T-helper 2 cell treated with Interferon-gamma antibody and Interleukin-4, amounts not matched to agents 5 μg/mL and 100 μg/mL, for 36 hours (primary cell): Measurements from ENCODE around the gene IFITM1.
"Not testable (repeated sequence)": the region's sequence is repeated elsewhere in the genome, so short reads cannot be mapped to it uniquely, and the experiment has no call there.

Experiments
- DNase-seq: peaks from one replicate; pipeline ENCODE4 v3.0.0; 2021; ENCODE audit warnings: low spot score
- H3K27ac Mint-ChIP-seq: one replicate; pipeline ENCODE4 v1.8.0; 2021; ENCODE audit warnings: mild to moderate bottlenecking, mixed read lengths
- H3K27me3 Mint-ChIP-seq: one replicate; pipeline ENCODE4 v1.8.0; 2021; ENCODE audit warnings: low read depth, mixed read lengths
- H3K36me3 Mint-ChIP-seq: one replicate; pipeline ENCODE4 v1.8.0; 2021; ENCODE audit warnings: low read depth, mixed read lengths
- H3K4me1 Mint-ChIP-seq: one replicate; pipeline ENCODE4 v1.8.0; 2021; ENCODE audit warnings: low read depth, mixed read lengths
- H3K4me3 Mint-ChIP-seq: one replicate; pipeline ENCODE4 v1.8.0; 2022; ENCODE audit warnings: mild to moderate bottlenecking, moderate library complexity, mixed read lengths
- H3K9me3 Mint-ChIP-seq: one replicate; pipeline ENCODE4 v1.8.0; 2021; ENCODE audit warnings: mixed read lengths

IFITM1 gene

DNA sequence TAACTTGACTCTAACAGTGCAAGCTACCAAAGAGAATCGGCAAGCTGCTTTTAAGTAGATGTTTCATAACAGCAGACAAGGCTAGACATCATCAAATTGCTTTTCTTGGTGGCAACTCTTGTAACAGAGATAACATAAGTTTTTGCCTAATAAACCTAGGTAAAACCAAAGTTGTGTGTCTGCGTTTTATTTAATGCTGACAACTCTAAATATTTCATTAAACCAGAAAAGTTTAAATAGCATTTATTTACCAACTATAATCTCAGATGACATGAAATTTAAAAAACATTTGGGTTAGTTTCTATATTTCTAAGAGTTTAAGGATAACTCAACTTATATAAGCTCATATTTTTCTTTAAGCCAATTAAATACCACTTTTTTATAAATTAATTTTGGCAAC lies 26.1 kb downstream of the IFITM1 start:
- H3K27me3 Mint-ChIP-seq: peaks cover 11% of the 10 kb centered on the region
- no peaks in the 10 kb centered on the region for H3K9me3 Mint-ChIP-seq
- H3K36me3 Mint-ChIP-seq: no peaks in the 10 kb centered on the region
- no peak for DNase-seq
- H3K4me3 Mint-ChIP-seq: no peak overlapping the region
- H3K27ac Mint-ChIP-seq: no peak overlapping the region
- H3K4me1 Mint-ChIP-seq: peaks cover 29% of the 10 kb centered on the region

- H3K4me3 Mint-ChIP-seq: no peak overlapping the region
- H3K27me3 Mint-ChIP-seq: peaks cover 11% of the 10 kb centered on the region
These were observed 27.0 kb downstream of the IFITM1 start for GRCh38 chr11:340539-341512.

GRCh38 chr11:342328-342727 lies 28.5 kb downstream of the IFITM1 start:
- Mint-ChIP-seq H3K4me1 (peaks cover 19% of the 10 kb centered on the region), H3K27me3 (peaks cover 15% of the 10 kb centered on the region), H3K9me3 (no peaks in the 10 kb centered on the region), H3K36me3 (no peaks in the 10 kb centered on the region), H3K4me3 (peak overlapping the region; percentile 0), H3K27ac (peak overlapping the region; percentile 33)
- DNase-seq: no peak

More at GRCh38 chr11:340539-341512, 27.0 kb downstream of the IFITM1 start:
- Mint-ChIP-seq H3K27ac (no peak overlapping the region), H3K4me1 (peaks cover 26% of the 10 kb centered on the region), H3K36me3 (no peaks in the 10 kb centered on the region), H3K9me3 (no peaks in the 10 kb centered on the region)
- DNase-seq: no peak

- Mint-ChIP-seq H3K27me3 (peaks cover 15% of the 10 kb centered on the region), H3K27ac (no peak overlapping the region), H3K4me3 (no peak overlapping the region), H3K4me1 (peaks cover 19% of the 10 kb centered on the region), H3K9me3 (no peaks in the 10 kb centered on the region), H3K36me3 (no peaks in the 10 kb centered on the region)
- DNase-seq: no peak
These were observed 31.2 kb downstream of the IFITM1 start for GRCh38 chr11:344836-345578.

DNA sequence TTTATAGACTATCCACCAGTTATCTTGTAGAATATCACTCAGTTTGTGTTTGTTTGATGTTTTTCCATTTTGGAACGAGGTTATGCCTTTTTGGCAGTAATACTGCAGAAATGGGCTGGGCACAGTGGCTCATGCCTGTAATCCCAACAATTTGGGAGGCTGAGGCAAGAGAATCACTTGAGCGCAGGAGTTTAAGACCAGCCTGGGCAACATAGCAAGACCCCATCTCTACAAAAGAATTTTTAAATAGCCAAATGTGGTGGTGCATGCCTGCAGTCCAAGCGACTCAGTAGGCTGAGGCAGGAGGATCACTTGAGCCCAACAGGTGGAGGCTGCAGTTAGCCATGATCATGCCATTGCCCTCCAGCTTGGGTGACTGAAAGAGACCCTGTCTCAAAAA lies 32.7 kb downstream of the IFITM1 start:
- H3K4me3 Mint-ChIP-seq: no peak overlapping the region

DNA sequence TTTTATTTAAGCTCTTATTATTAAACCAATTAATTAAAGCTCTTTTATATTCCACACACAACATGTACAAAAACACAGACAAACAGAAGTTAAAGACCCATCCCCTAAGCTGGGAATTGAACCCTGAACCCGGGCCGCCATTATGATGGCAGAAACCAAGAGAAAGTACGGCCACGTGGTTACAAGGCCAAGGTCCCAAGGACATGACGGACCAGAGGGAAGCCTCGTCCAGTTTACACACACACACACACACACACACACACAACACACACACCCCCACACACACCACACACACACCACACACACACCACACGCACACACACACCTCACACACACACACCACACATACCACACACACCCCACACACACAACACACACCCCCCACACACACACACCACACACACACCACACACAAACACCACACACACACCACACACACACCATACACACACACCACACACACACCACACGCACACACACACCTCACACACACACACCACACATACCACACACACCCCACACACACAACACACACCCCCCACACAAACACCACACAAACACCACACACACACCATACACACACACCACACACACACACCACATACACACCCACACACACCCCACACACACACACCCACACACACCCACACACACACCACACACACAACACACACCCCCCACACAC lies 35.6 kb downstream of the IFITM1 start:
- not testable (repeated sequence) for H3K4me3 Mint-ChIP-seq, H3K27ac Mint-ChIP-seq, H3K36me3 Mint-ChIP-seq, H3K9me3 Mint-ChIP-seq, DNase-seq, H3K27me3 Mint-ChIP-seq
- H3K4me1 Mint-ChIP-seq: peaks cover 23% of the 10 kb centered on the region

More for the DNA sequence above, 32.7 kb downstream of the IFITM1 start:
- Mint-ChIP-seq H3K9me3 (no peaks in the 10 kb centered on the region), H3K27me3 (peaks cover 6% of the 10 kb centered on the region), H3K4me1 (peaks cover 20% of the 10 kb centered on the region), H3K36me3 (no peaks in the 10 kb centered on the region), H3K27ac (no peak overlapping the region)
- no peak for DNase-seq

DNA sequence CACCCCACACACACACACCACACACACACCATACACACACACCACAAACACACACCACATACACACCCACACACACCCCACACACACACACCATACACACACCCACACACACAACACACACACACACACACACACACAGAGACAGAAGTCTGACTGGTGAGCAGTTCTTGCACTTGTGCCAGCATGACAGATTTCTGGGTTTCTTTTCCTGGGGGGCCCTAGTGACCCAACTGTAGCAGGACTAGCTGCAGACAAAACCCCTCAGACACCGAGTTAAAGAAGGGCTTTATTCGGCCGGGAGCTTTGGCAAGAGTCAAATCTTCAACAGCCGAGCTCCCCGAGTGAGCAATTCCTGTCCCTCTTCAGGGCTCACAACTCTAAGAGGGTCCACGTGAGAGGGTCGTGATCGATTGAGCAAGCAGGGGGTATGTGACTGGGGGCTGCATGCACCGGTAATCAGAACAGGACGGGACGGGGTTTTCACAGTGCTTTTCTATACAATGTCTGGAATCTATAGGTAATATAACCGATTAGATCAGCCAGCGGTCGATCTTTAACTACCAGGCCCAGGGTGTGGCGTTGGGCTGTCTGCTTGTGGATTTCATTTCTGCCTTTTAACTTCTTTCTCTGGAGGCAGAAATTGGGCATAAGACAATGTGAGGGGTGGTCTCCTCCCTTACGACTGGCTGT lies 36.3 kb downstream of the IFITM1 start:
- not testable (repeated sequence) for H3K27me3 Mint-ChIP-seq, H3K27ac Mint-ChIP-seq, H3K4me3 Mint-ChIP-seq, H3K9me3 Mint-ChIP-seq, DNase-seq, H3K36me3 Mint-ChIP-seq
- peaks cover 26% of the 10 kb centered on the region for H3K4me1 Mint-ChIP-seq

DNA sequence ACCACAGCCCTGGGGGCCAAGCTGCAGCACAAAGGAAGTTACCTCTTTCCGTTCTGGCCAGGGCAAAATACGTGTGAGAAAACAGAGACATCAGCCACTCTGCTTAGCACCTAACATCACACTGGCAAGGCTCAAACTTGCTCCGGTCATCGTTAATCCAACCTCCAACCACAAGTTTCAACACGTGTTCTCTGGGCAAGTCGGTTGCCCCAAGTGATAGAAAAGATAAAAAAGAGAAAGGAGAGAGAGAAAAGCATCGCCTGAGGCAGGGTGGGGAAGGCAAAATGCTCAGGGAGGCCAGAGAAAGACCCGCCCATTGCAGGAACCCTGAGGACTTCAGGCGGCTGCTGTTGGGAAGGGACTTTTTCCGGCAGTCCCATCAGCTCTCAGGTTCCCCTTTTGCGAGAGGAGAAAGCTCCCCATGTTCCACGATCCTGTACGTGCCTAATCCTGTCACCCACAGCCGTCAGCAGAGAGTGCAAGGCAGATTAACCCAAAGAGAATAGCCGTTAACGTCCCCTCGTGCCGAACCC lies 36.9 kb downstream of the IFITM1 start:
- peaks cover 26% of the 10 kb centered on the region for H3K4me1 Mint-ChIP-seq
- H3K27ac Mint-ChIP-seq: peak overlapping the region; percentile 46
- no peak for DNase-seq
- peaks cover 4% of the 10 kb centered on the region for H3K27me3 Mint-ChIP-seq
- no peak overlapping the region for H3K4me3 Mint-ChIP-seq
- H3K9me3 Mint-ChIP-seq: no peaks in the 10 kb centered on the region
- H3K36me3 Mint-ChIP-seq: no peaks in the 10 kb centered on the region

GRCh38 chr11:351411-351810 lies 37.6 kb downstream of the IFITM1 start:
- Mint-ChIP-seq H3K4me3 (no peak overlapping the region), H3K27ac (no peak overlapping the region), H3K9me3 (no peaks in the 10 kb centered on the region), H3K4me1 (peaks cover 26% of the 10 kb centered on the region), H3K27me3 (peaks cover 1% of the 10 kb centered on the region), H3K36me3 (no peaks in the 10 kb centered on the region)
- DNase-seq: no peak

DNA sequence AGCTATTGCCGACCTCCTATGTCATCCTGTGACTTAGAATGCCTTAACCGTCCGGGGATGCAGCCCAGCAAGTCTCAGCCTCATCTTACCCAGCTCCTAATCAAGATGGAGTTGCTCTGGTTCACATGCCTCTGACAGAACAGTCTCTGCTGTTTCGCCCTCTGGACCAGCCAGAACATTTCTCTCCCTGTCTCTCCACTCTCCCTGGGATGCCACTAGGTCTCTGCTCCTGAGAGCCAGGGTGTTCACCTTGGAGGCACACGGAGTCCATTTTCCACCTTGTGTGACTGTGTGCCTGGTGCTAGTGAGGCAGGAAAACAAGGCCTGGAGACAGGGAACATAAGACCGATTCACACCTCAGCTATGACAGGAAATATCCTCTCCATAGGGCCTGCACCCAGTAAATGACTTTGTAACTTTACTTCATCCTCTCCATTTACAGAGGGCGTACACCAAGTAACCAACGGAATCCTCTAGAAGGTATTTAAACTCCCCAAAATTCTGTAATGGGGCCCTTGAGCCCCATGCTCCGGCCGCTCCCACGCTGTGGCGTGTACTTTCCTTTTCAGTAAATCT lies 38.7 kb downstream of the IFITM1 start:
- Mint-ChIP-seq H3K4me1 (peaks cover 26% of the 10 kb centered on the region), H3K36me3 (no peaks in the 10 kb centered on the region), H3K4me3 (no peak overlapping the region), H3K27me3 (no peaks in the 10 kb centered on the region), H3K9me3 (no peaks in the 10 kb centered on the region), H3K27ac (peak overlapping the region; percentile 41)
- no peak for DNase-seq

DNA sequence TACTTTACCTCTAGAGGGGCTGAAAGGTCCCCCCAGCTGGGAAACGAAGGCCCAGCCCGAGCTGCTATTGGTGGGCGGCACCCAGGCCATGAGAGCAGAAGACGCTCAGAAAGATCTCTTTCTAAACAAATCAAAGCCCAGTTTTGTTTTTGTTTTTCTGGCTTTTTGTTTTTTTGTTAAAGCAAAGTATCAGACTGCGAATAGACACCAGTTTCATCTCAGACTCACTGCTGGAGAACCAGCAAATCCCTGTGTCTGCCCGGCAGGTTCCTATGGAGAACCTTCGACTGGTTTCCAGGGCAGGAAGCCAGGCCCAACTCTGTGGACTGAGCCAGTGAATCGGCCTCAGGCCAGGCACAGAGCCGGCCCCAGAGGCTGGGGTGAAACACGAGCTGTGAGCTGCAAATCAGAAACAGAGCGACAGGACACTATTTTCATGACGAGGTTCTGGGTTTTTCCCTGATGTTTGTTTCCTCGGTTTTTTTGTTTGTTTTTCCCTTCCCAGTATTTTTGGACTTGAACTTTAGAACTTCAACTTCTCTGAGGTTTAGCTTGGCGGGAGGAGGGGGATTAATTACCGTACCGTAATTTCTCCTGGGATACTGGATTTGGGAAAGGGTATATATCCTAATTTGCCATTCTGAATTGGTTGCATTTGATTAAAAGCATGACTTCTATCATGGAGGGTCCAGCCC lies 39.5 kb downstream of the IFITM1 start:
- Mint-ChIP-seq H3K36me3 (no peaks in the 10 kb centered on the region), H3K4me1 (peaks cover 26% of the 10 kb centered on the region), H3K4me3 (no peak overlapping the region), H3K9me3 (no peaks in the 10 kb centered on the region), H3K27ac (peak overlapping the region; percentile 41), H3K27me3 (no peaks in the 10 kb centered on the region)
- DNase-seq: no peak

DNA sequence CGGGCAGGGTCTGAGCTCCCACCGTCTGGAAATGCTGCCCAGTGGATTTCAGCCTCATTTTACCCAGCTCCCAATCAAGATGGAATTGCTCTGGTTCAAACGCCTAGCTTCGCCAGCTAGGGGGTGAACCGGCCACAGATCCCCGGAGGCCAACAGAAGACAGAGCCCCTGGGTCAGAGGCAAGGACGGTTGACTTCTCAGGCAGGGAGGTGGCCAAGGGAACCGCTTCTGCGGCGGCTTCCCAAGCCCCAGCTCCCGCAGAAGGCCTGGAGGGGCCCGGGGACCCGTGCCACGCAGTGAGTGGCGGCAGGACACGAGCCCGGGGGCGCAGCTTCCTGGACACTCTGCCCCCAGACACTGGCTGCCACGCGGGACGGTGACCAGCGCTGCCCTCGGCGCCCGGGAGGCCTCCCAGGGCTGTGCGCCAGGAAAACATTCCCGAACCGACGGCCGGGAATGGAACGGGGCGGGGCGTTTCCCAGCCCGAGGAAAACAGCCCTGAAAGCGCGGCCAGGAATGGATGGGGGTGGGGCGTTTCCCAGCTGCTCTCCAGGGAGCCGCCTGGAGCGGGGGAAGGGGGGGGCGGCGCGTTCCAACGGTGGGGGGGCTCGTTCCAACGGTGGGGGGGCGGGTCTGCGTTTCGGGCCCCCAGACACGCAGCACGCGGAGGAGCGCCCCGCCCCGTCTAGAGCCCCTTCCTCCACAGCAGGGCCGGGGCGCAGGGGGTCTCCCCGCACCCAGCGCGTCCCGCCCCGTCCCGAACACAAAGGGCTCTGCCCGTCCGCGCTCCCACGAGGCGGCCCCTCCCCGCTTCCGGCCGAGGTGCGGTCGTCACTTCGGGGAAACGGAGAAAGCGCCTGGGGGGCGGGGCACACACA lies 42.0 kb downstream of the IFITM1 start:
- H3K4me1 Mint-ChIP-seq: peaks cover 24% of the 10 kb centered on the region
- peak overlapping the region; percentile 91 for H3K27ac Mint-ChIP-seq
- DNase-seq: peak; percentile 87
- no peaks in the 10 kb centered on the region for H3K9me3 Mint-ChIP-seq
- H3K4me3 Mint-ChIP-seq: peak overlapping the region; percentile 87
- H3K36me3 Mint-ChIP-seq: no peaks in the 10 kb centered on the region
- H3K27me3 Mint-ChIP-seq: peaks cover 4% of the 10 kb centered on the region
